A673 (cell line): ENCODE data around the gene TBPL1.
A peak's percentile ranks its signal among the peaks of the same experiment; 100 is the strongest.

Source experiments
- CTCF ChIP-seq: fragments of 300-800, 200-600 bp; sonication (generic); conservative IDR thresholded peaks from 2 replicates; pipeline ENCODE4 v1.5.1; 2017; ENCODE audit warnings: low read depth, mild to moderate bottlenecking, antibody characterized with exemption, low read length, moderate library complexity, mixed read lengths
- EZH2 ChIP-seq: fragments of 200-600 bp; sonication (generic); IDR thresholded peaks from 2 replicates; pipeline ENCODE4 v1.6.1; 2017; ENCODE audit warnings: borderline replicate concordance, low read depth, mild to moderate bottlenecking, mixed read lengths, antibody characterized with exemption, low read length; ENCODE audit not compliant: poor library complexity, severe bottlenecking

GRCh38 chr6:133923938-133924593 is 29.0 kb upstream of the TBPL1 start:
- peak; percentile 82 for TF ChIP-seq CTCF
- TF ChIP-seq EZH2: no peak
